ENCODE measurements around the gene GABRD.
A peak's percentile ranks its signal among the peaks of the same experiment; 100 is the strongest.
"Not testable (repeated sequence)": the region's sequence is repeated elsewhere in the genome, so short reads cannot be mapped to it uniquely, and the experiment has no call there.

GABRD gene

DNA sequence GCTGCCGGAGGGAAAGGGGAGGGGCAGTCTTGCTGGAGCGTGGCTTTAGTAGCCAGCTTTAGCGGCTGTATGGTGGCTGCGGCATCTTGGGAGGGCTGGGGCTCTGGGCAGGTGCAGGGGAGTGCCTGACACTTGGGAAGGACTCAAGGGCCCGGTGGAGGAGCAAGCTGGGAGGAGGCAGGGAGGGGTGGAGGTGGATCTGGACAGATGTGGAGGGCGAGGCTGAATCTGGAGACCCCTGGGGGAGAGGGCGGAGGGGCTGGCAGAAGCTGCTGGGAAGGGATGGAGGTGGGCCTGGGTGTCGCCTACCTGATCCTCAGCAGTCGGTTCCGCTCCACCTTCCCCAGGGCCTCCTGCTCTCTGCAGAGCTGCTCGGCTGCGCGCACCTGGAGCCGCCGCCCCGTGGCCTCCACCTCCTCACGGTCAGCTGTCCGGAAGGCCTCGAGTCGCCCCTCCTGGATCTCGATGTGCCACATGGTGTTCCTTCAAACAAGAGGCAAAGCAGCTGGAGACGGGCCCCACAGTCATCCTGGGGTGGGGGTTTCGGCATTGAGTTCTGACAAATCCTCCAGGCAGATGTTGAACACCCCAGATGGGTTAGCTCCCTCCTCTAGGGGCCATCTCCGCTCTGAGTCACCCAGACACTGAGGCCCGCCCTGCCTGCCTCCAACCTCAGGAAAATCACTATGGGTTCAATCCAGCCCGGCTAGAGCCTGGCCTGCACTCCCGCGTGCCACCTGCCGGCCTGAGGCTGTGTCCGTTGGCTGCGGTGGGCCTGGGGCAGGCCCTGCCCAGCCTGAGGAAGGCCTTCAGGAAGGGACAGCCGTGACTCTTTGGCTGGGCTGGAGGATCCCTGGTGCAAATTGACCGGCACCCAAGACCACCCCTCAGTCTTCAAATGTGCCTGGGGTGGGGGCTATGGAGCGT is 45.2 kb upstream of the GABRD start:
- no peaks in the 10 kb centered on the region for H3K4me1 ChIP-seq (ENCODE audit: control extremely low read depth in 1 of 4, control insufficient read depth in 4 of 4, insufficient read depth in 4 of 4, low read length in 3 of 4)
- CTCF ChIA-PET: no interaction called here
- peaks cover 0 to 13% (median 0%) of the 10 kb centered on the region in 5 experiments for H3K27me3 ChIP-seq (replicated peaks in 2 of 5; ENCODE audit: control insufficient read depth in 4 of 5, insufficient read depth in 5 of 5, low read length in 4 of 5)
- no peak overlapping the region for H3K4me3 ChIP-seq (ENCODE audit: control insufficient read depth in 1 of 7, extremely low read depth in 1 of 7, insufficient read depth in 4 of 7, low read depth in 2 of 7, low read length in 6 of 7)
- 87% methylated on average over 29 of the region's 34 CpGs for WGBS (ENCODE audit: insufficient coverage)
- no peaks in the 10 kb centered on the region for H3K36me3 ChIP-seq (ENCODE audit: control insufficient read depth in 4 of 4, insufficient read depth in 4 of 4, low read length in 3 of 4)
- DNase-seq: no peak
- POLR2A ChIA-PET: no interaction called here
- H3K9me3 ChIP-seq (ENCODE audit: control extremely low read depth in 1 of 5, control insufficient read depth in 4 of 5, insufficient read depth in 2 of 5, low read depth in 1 of 5, low read length in 4 of 5): peaks cover 0 to 2% (median 0%) of the 10 kb centered on the region in 5 experiments
- no peak overlapping the region for H3K27ac ChIP-seq (ENCODE audit: insufficient read depth in 1 of 2, low read depth in 1 of 2, low read length in 2 of 2, poor library complexity in 1 of 2, severe bottlenecking in 2 of 2)

- Histone ChIP-seq H3K36me3 (ENCODE audit: control insufficient read depth in 4 of 4, insufficient read depth in 4 of 4, low read length in 3 of 4) (no peaks in the 10 kb centered on the region), H3K9me3 (ENCODE audit: control extremely low read depth in 1 of 5, control insufficient read depth in 4 of 5, insufficient read depth in 2 of 5, low read depth in 1 of 5, low read length in 4 of 5) (peaks cover 0 to 7% (median 0%) of the 10 kb centered on the region in 5 experiments), H3K27me3 (replicated peaks in 2 of 5; ENCODE audit: control insufficient read depth in 4 of 5, insufficient read depth in 5 of 5, low read length in 4 of 5) (peaks cover 0 to 13% (median 0%) of the 10 kb centered on the region in 5 experiments), H3K4me3 (ENCODE audit: control insufficient read depth in 1 of 7, extremely low read depth in 1 of 7, insufficient read depth in 4 of 7, low read depth in 2 of 7, low read length in 6 of 7) (no peak overlapping the region), H3K4me1 (ENCODE audit: control extremely low read depth in 1 of 4, control insufficient read depth in 4 of 4, insufficient read depth in 4 of 4, low read length in 3 of 4) (no peaks in the 10 kb centered on the region), H3K27ac (ENCODE audit: insufficient read depth in 1 of 2, low read depth in 1 of 2, low read length in 2 of 2, poor library complexity in 1 of 2, severe bottlenecking in 2 of 2) (no peak overlapping the region)
- CTCF ChIA-PET: interaction anchor here (1.2 kb wide), 1 partner anchor 24 kb away, joined by 3 read pairs; no protein-coding TSS in a partner anchor
- DNase-seq: no peak
- 86% methylated on average over 21 of the region's 22 CpGs for WGBS (ENCODE audit: insufficient coverage)
- POLR2A ChIA-PET: no interaction called here
These were observed 44.3 kb upstream of the GABRD start for GRCh38 chr1:1974834-1975233.

- CTCF ChIA-PET: interaction anchor here (1.2 kb wide), 1 partner anchor 24 kb away, joined by 3 read pairs; no protein-coding TSS in a partner anchor
These were observed 43.6 kb upstream of the GABRD start for GRCh38 chr1:1975535-1975934.

GRCh38 chr1:1976031-1976430 is 43.1 kb upstream of the GABRD start:
- no peak for DNase-seq
- Histone ChIP-seq H3K36me3 (ENCODE audit: control insufficient read depth in 4 of 4, insufficient read depth in 4 of 4, low read length in 3 of 4) (no peaks in the 10 kb centered on the region), H3K4me1 (ENCODE audit: control extremely low read depth in 1 of 4, control insufficient read depth in 4 of 4, insufficient read depth in 4 of 4, low read length in 3 of 4) (no peaks in the 10 kb centered on the region), H3K9me3 (ENCODE audit: control extremely low read depth in 1 of 5, control insufficient read depth in 4 of 5, insufficient read depth in 2 of 5, low read depth in 1 of 5, low read length in 4 of 5) (peaks cover 0 to 9% (median 0%) of the 10 kb centered on the region in 5 experiments), H3K4me3 (ENCODE audit: control insufficient read depth in 1 of 7, extremely low read depth in 1 of 7, insufficient read depth in 4 of 7, low read depth in 2 of 7, low read length in 6 of 7) (no peak overlapping the region), H3K27ac (ENCODE audit: insufficient read depth in 1 of 2, low read depth in 1 of 2, low read length in 2 of 2, poor library complexity in 1 of 2, severe bottlenecking in 2 of 2) (no peak overlapping the region), H3K27me3 (replicated peaks in 2 of 5; ENCODE audit: control insufficient read depth in 4 of 5, insufficient read depth in 5 of 5, low read length in 4 of 5) (peaks cover 0 to 13% (median 0%) of the 10 kb centered on the region in 5 experiments)
- POLR2A ChIA-PET: no interaction called here
- CTCF ChIA-PET: interaction anchor here (1.2 kb wide), 1 partner anchor 23 kb away, joined by 3 read pairs; no protein-coding TSS in a partner anchor
- 90% methylated on average over 15 of the region's 19 CpGs for WGBS (ENCODE audit: insufficient coverage)

More at GRCh38 chr1:1975535-1975934, 43.6 kb upstream of the GABRD start:
- Histone ChIP-seq H3K36me3 (ENCODE audit: control insufficient read depth in 4 of 4, insufficient read depth in 4 of 4, low read length in 3 of 4) (no peaks in the 10 kb centered on the region), H3K4me3 (ENCODE audit: control insufficient read depth in 1 of 7, extremely low read depth in 1 of 7, insufficient read depth in 4 of 7, low read depth in 2 of 7, low read length in 6 of 7) (no peak overlapping the region), H3K4me1 (ENCODE audit: control extremely low read depth in 1 of 4, control insufficient read depth in 4 of 4, insufficient read depth in 4 of 4, low read length in 3 of 4) (no peaks in the 10 kb centered on the region), H3K9me3 (ENCODE audit: control extremely low read depth in 1 of 5, control insufficient read depth in 4 of 5, insufficient read depth in 2 of 5, low read depth in 1 of 5, low read length in 4 of 5) (peaks cover 0 to 9% (median 0%) of the 10 kb centered on the region in 5 experiments), H3K27ac (ENCODE audit: insufficient read depth in 1 of 2, low read depth in 1 of 2, low read length in 2 of 2, poor library complexity in 1 of 2, severe bottlenecking in 2 of 2) (no peak overlapping the region), H3K27me3 (replicated peaks in 2 of 5; ENCODE audit: control insufficient read depth in 4 of 5, insufficient read depth in 5 of 5, low read length in 4 of 5) (peaks cover 0 to 13% (median 0%) of the 10 kb centered on the region in 5 experiments)
- peak in 2 of 3 donors; percentile 21 to 27 for DNase-seq
- POLR2A ChIA-PET: no interaction called here
- 71% methylated on average over 14 of the region's 14 CpGs for WGBS (ENCODE audit: insufficient coverage)

GRCh38 chr1:1978108-1978507 is 41.0 kb upstream of the GABRD start:
- no peak overlapping the region for H3K4me3 ChIP-seq (ENCODE audit: control insufficient read depth in 1 of 7, extremely low read depth in 1 of 7, insufficient read depth in 4 of 7, low read depth in 2 of 7, low read length in 6 of 7)
- H3K27me3 ChIP-seq (replicated peaks in 2 of 5; ENCODE audit: control insufficient read depth in 4 of 5, insufficient read depth in 5 of 5, low read length in 4 of 5): peaks cover 0 to 9% (median 0%) of the 10 kb centered on the region in 5 experiments
- H3K27ac ChIP-seq (ENCODE audit: insufficient read depth in 1 of 2, low read depth in 1 of 2, low read length in 2 of 2, poor library complexity in 1 of 2, severe bottlenecking in 2 of 2): no peak overlapping the region
- peaks cover 0 to 9% (median 0%) of the 10 kb centered on the region in 5 experiments for H3K9me3 ChIP-seq (ENCODE audit: control extremely low read depth in 1 of 5, control insufficient read depth in 4 of 5, insufficient read depth in 2 of 5, low read depth in 1 of 5, low read length in 4 of 5)
- ChIA-PET CTCF (interaction anchor here (0.9 to 2.2 kb wide), 2 partner anchors 13 to 17 kb away, joined by 3 to 7 read pairs; no protein-coding TSS in a partner anchor), POLR2A (no interaction called here)
- no peaks in the 10 kb centered on the region for H3K36me3 ChIP-seq (ENCODE audit: control insufficient read depth in 4 of 4, insufficient read depth in 4 of 4, low read length in 3 of 4)
- no peaks in the 10 kb centered on the region for H3K4me1 ChIP-seq (ENCODE audit: control extremely low read depth in 1 of 4, control insufficient read depth in 4 of 4, insufficient read depth in 4 of 4, low read length in 3 of 4)
- WGBS (ENCODE audit: insufficient coverage): 100% methylated on average over 4 of the region's 11 CpGs
- no peak for DNase-seq

DNA sequence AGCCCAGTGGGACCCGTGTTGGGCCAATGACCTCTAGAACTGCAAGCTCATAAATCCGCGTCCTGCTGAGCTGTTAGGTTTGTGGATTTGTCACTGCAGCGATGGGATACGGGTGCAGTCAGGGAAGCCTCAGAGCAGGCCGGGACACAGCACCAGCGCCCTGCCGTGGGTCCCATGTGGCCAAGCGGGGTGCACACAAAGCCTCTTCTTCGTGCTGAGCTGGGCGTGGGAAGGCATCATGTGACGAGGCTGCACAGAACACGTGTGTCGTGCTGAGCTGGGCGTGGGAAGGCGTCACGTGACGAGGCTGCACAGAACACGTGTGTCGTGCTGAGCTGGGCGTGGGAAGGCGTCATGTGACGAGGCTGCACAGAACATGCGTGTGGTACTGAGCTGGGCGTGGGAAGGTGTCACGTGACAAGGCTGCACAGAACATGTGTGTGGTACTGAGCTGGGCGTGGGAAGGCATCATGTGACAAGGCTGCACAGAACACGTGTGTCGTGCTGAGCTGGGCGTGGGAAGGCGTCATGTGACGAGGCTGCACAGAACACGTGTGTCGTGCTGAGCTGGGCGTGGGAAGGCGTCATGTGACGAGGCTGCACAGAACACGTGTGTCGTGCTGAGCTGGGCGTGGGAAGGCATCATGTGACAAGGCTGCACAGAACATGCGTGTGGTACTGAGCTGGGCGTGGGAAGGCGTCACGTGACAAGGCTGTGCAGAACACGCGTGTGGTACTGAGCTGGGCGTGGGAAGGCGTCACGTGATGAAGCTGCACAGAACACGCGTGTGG is 40.3 kb upstream of the GABRD start:
- H3K36me3 ChIP-seq (ENCODE audit: control insufficient read depth in 4 of 4, insufficient read depth in 4 of 4, low read length in 3 of 4); H3K4me3 ChIP-seq (ENCODE audit: control insufficient read depth in 1 of 7, extremely low read depth in 1 of 7, insufficient read depth in 4 of 7, low read depth in 2 of 7, low read length in 6 of 7); POLR2A ChIA-PET; H3K27me3 ChIP-seq (replicated peaks in 2 of 5; ENCODE audit: control insufficient read depth in 4 of 5, insufficient read depth in 5 of 5, low read length in 4 of 5); H3K9me3 ChIP-seq (ENCODE audit: control extremely low read depth in 1 of 5, control insufficient read depth in 4 of 5, insufficient read depth in 2 of 5, low read depth in 1 of 5, low read length in 4 of 5); H3K27ac ChIP-seq (ENCODE audit: insufficient read depth in 1 of 2, low read depth in 1 of 2, low read length in 2 of 2, poor library complexity in 1 of 2, severe bottlenecking in 2 of 2); H3K4me1 ChIP-seq (ENCODE audit: control extremely low read depth in 1 of 4, control insufficient read depth in 4 of 4, insufficient read depth in 4 of 4, low read length in 3 of 4); DNase-seq: not testable (repeated sequence)
- WGBS (ENCODE audit: insufficient coverage): 94% methylated on average over 40 of the region's 51 CpGs
- CTCF ChIA-PET: interaction anchor here (0.8 to 2.2 kb wide), 2 partner anchors 18 to 36 kb away, joined by 3 to 7 read pairs; no protein-coding TSS in a partner anchor
